B cell (primary cell): ENCODE data around the gene HOXD12. TPM values are rescaled to one million over a fixed set of nuclear protein-coding genes. Genes with fewer than 3 reads are reported as not detected.

Experiments
- ATAC-seq: fragments of 200-7000 bp; cut with Tn5 transposase; one replicate; pipeline ENCODE4 v1.10.0; 2021; ENCODE audit warnings: low read depth, mild to moderate bottlenecking, moderate number of reproducible peaks, moderate library complexity
- CTCF ChIA-PET: fragments of 350-600 bp; sonication (Branson Sonifier 250); formaldehyde crosslinking; loops from one replicate; lab custom pipeline; 2021; ENCODE audit warnings: antibody characterized with exemption, inconsistent platforms; lab: Charles Lee
- POLR2A ChIA-PET: fragments of 350-600 bp; sonication (Branson Sonifier 250); formaldehyde crosslinking; loops from one replicate; lab custom pipeline; 2021; ENCODE audit warnings: antibody characterized with exemption; lab: Charles Lee
- DNase-seq: peaks from one replicate; pipeline ENCODE4 v3.0.0; 2013
- H2AFZ ChIP-seq: 2 replicates; pipeline ENCODE4 v1.6.1; 2012; ENCODE audit warnings: mild to moderate bottlenecking, low read depth, low read length; ENCODE audit not compliant: insufficient read depth, poor library complexity, severe bottlenecking
- H3K27ac ChIP-seq, 2 donors: 1 replicate in 1 of 2; 2 replicates in 1 of 2; pipeline ENCODE4 v1.5.1; 2012 to 2013; ENCODE audit warnings: low read length in 2 of 2, mild to moderate bottlenecking in 2 of 2, moderate library complexity in 1 of 2
- H3K27me3 ChIP-seq, 4 experiments: fragments of 200-600 bp in 1 of 4; sonication (generic) in 1 of 4; replicated peaks in 1 of 4; 1 replicate in 2 of 4; 2 replicates in 2 of 4; pipeline versions ENCODE4 v1.6.1 to v1.7.0; 2013 to 2016; ENCODE audit warnings: low read length in 3 of 4, mild to moderate bottlenecking in 2 of 4, mixed read lengths in 1 of 4, moderate library complexity in 1 of 4; ENCODE audit not compliant: insufficient read depth in 4 of 4, control insufficient read depth in 3 of 4; ENCODE audit errors: control extremely low read depth in 1 of 4
- H3K36me3 ChIP-seq, 2 experiments: replicated peaks in 1 of 2; 1 replicate in 1 of 2; 2 replicates in 1 of 2; pipeline versions ENCODE4 v1.6.1 to v1.7.1; 2013; ENCODE audit warnings: low read length in 1 of 2; ENCODE audit not compliant: insufficient read depth in 2 of 2, control insufficient read depth in 1 of 2; ENCODE audit errors: control extremely low read depth in 1 of 2, extremely low read depth in 1 of 2
- H3K4me1 ChIP-seq, 2 donors: fragments of 200-600 bp in 1 of 2; sonication (generic) in 1 of 2; 1 replicate in 1 of 2; 2 replicates in 1 of 2; pipeline versions ENCODE4 v1.5.1 to v1.6.1; 2013 to 2017; ENCODE audit warnings: low read length in 2 of 2; ENCODE audit not compliant: control insufficient read depth in 2 of 2, insufficient read depth in 2 of 2
- H3K4me2 ChIP-seq: replicated peaks from 2 replicates; pipeline ENCODE3; 2012; ENCODE audit warnings: mild to moderate bottlenecking, low read depth, low read length; ENCODE audit not compliant: poor library complexity, severe bottlenecking
- H3K4me3 ChIP-seq, 5 experiments: fragments of 200-600 bp in 1 of 5; sonication (generic) in 1 of 5; 1 replicate in 3 of 5; 2 replicates in 2 of 5; pipeline versions ENCODE4 v1.5.1 to v1.7.0; 2011 to 2016; ENCODE audit warnings: low read length in 4 of 5, mild to moderate bottlenecking in 4 of 5, low read depth in 2 of 5, control low read depth in 1 of 5, moderate library complexity in 1 of 5; ENCODE audit not compliant: insufficient read depth in 1 of 5; ENCODE audit errors: control extremely low read depth in 1 of 5, extremely low read depth in 1 of 5
- H3K79me2 ChIP-seq: fragments of 200-600 bp; sonication (generic); one replicate; pipeline ENCODE4 v1.6.0; 2016; ENCODE audit warnings: low read length; ENCODE audit not compliant: control insufficient read depth, insufficient read depth
- H3K9ac ChIP-seq: fragments of 200-600 bp; sonication (generic); 2 replicates; pipeline ENCODE4 v1.6.1; 2017; ENCODE audit warnings: mild to moderate bottlenecking, low read length, moderate library complexity
- H3K9me3 ChIP-seq, 3 donors: one replicate each; pipeline versions ENCODE4 v1.6.1 to v1.7.1; 2013; ENCODE audit warnings: low read length in 2 of 3; ENCODE audit not compliant: control insufficient read depth in 2 of 3, insufficient read depth in 1 of 3; ENCODE audit errors: control extremely low read depth in 1 of 3
- H4K20me1 ChIP-seq: 2 replicates; pipeline ENCODE4 v1.6.0; 2012; ENCODE audit warnings: mild to moderate bottlenecking, low read length; ENCODE audit not compliant: insufficient read depth, control insufficient read depth, poor library complexity, severe bottlenecking
- H3K27ac Mint-ChIP-seq: one replicate; pipeline ENCODE4 v1.8.0; 2021; ENCODE audit warnings: mixed read lengths
- H3K27me3 Mint-ChIP-seq: one replicate; pipeline ENCODE4 v1.8.0; 2021; ENCODE audit warnings: mixed read lengths
- H3K4me1 Mint-ChIP-seq: one replicate; pipeline ENCODE4 v1.8.0; 2021; ENCODE audit warnings: mixed read lengths
- H3K4me3 Mint-ChIP-seq: one replicate; pipeline ENCODE4 v1.8.0; 2021; ENCODE audit warnings: mixed read lengths
- H3K9me3 Mint-ChIP-seq: one replicate; pipeline ENCODE4 v1.8.0; 2022; ENCODE audit warnings: mixed read lengths; ENCODE audit not compliant: insufficient read depth
- EZH2 ChIP-seq: IDR thresholded peaks from 2 replicates; pipeline ENCODE4 v1.6.1; 2012; ENCODE audit warnings: borderline replicate concordance, low read depth, mild to moderate bottlenecking, moderate library complexity, low read length; ENCODE audit not compliant: insufficient read depth, poor library complexity, severe bottlenecking
- WGBS: methylation state at CpG from one replicate; pipeline ENCODE4 v1.1.5; 2013; ENCODE audit warnings: missing lambda C conversion rate; ENCODE audit not compliant: insufficient coverage; 5-methylcytosine and 5-hydroxymethylcytosine counted together
- intact Hi-C: fragments of 100-400 bp; cut with micrococcal nuclease; formaldehyde crosslinking; loops from one replicate; pipeline ENCODE4 v1.10.0; 2022
- polyA plus RNA-seq: library from polyadenylated mRNA; depleted of rRNA; stranded (reverse); fragments of >200 nt; gene quantifications from 2 replicates; pipeline ENCODE4 v1.2.3, GENCODE V29; 2012
- total RNA-seq, 2 donors: library from RNA; stranded (reverse); fragments of 120-200 nt in 1 of 2; gene quantifications; 1 replicate in 1 of 2; 2 replicates in 1 of 2; pipeline versions ENCODE4 v1.2.3 to v1.2.4, GENCODE V29; 2013 to 2022
- TF ChIP-seq, protein P1 (sequence below): fragments of 200-600 bp; IDR thresholded peaks from one replicate; pipeline ENCODE4 v1.8.0; 2022; ENCODE audit warnings: antibody characterized with exemption, mild to moderate bottlenecking

Gene HOXD12
- total and polyA plus RNA-seq, 2 donors (not counting 1 experiment from before 2014, with no cell fraction given), result not detected

GRCh38 chr2:176056406-176056805 lies 43.2 kb upstream of the HOXD12 start:
- H3K4me2 ChIP-seq, result no peak overlapping the region
- peaks cover 0 to 15% (median 5%) of the 10 kb centered on the region in 4 experiments for H3K27me3 ChIP-seq
- ChIA-PET POLR2A (no interaction called here), CTCF (no interaction called here)
- intact Hi-C loops, result no loop called here
- no peak overlapping the region for H3K27ac ChIP-seq
- no peaks in the 10 kb centered on the region for H4K20me1 ChIP-seq
- H3K27ac Mint-ChIP-seq, result no peak overlapping the region
- H3K9me3 Mint-ChIP-seq, result no peaks in the 10 kb centered on the region
- H3K9me3 ChIP-seq, result no peaks in the 10 kb centered on the region
- TF ChIP-seq EZH2, result no peak
- TF ChIP-seq, protein P1, sequence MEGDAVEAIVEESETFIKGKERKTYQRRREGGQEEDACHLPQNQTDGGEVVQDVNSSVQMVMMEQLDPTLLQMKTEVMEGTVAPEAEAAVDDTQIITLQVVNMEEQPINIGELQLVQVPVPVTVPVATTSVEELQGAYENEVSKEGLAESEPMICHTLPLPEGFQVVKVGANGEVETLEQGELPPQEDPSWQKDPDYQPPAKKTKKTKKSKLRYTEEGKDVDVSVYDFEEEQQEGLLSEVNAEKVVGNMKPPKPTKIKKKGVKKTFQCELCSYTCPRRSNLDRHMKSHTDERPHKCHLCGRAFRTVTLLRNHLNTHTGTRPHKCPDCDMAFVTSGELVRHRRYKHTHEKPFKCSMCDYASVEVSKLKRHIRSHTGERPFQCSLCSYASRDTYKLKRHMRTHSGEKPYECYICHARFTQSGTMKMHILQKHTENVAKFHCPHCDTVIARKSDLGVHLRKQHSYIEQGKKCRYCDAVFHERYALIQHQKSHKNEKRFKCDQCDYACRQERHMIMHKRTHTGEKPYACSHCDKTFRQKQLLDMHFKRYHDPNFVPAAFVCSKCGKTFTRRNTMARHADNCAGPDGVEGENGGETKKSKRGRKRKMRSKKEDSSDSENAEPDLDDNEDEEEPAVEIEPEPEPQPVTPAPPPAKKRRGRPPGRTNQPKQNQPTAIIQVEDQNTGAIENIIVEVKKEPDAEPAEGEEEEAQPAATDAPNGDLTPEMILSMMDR, result no peak
- DNase-seq (no peak), ATAC-seq (no peak)
- no peak overlapping the region for H3K4me3 ChIP-seq
- no peak overlapping the region for H3K9ac ChIP-seq
- no peaks in the 10 kb centered on the region for H3K79me2 ChIP-seq
- no peak overlapping the region for H3K4me3 Mint-ChIP-seq
- H3K4me1 ChIP-seq, result no peaks in the 10 kb centered on the region
- H3K4me1 Mint-ChIP-seq, result no peaks in the 10 kb centered on the region
- no peak overlapping the region for H2AFZ ChIP-seq
- WGBS, result no CpG with 5 or more reads among the region's 1 CpG
- H3K27me3 Mint-ChIP-seq, result peaks cover 46% of the 10 kb centered on the region
- H3K36me3 ChIP-seq, result no peaks in the 10 kb centered on the region

DNA sequence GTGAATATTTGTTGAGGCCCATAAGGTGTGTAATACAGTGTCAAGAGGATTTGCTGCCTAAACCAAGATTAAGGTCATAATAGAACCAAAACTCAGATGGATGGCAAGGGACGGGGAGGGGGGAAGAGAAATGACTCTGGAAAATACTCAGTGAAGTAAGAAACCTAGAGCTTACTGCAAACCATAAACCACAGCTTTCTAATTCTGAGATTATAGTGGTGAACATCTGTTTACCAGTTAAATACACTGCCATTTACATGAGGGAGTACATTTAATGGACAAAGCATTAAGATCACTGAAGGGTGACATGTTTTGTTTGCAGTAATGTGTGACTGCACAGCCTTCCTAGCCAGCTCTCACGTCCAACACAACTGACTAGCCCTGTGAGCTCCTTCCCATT lies 35.6 kb upstream of the HOXD12 start:
- intact Hi-C loops, result no loop called here
- Mint-ChIP-seq H3K9me3 (no peaks in the 10 kb centered on the region), H3K27ac (no peak overlapping the region), H3K4me3 (no peak overlapping the region), H3K4me1 (peaks cover 7% of the 10 kb centered on the region), H3K27me3 (peaks cover 50% of the 10 kb centered on the region)
- TF ChIP-seq, protein P1, result no peak
- no peak for TF ChIP-seq EZH2
- H3K4me3 ChIP-seq, result no peak overlapping the region
- no peaks in the 10 kb centered on the region for H3K79me2 ChIP-seq
- H3K27ac ChIP-seq, result no peak overlapping the region
- H3K9ac ChIP-seq, result no peak overlapping the region
- peaks cover 0 to 15% (median 0%) of the 10 kb centered on the region in 3 donors for H3K9me3 ChIP-seq
- peaks cover 10 to 11% of the 10 kb centered on the region in 2 donors for H3K4me1 ChIP-seq
- no peaks in the 10 kb centered on the region for H3K36me3 ChIP-seq
- ATAC-seq, result no peak
- CTCF ChIA-PET, result no interaction called here
- peaks cover 0 to 37% (median 29%) of the 10 kb centered on the region in 4 experiments for H3K27me3 ChIP-seq
- H2AFZ ChIP-seq, result no peak overlapping the region
- H3K4me2 ChIP-seq, result no peak overlapping the region
- POLR2A ChIA-PET, result no interaction called here
- no CpG with 5 or more reads among the region's 2 CpGs for WGBS
- H4K20me1 ChIP-seq, result no peaks in the 10 kb centered on the region
- DNase-seq, result no peak
